HepG2 (cell line): Measurements from ENCODE around the gene ATIC. TPM values are rescaled to one million over a fixed set of nuclear protein-coding genes. Genes with fewer than 3 reads are reported as not detected.

Source experiments
- ATAC-seq: fragments of 200-7000 bp; cut with Tn5 transposase; 3 replicates; pipeline ENCODE4 v1.9.1; 2020; ENCODE audit warnings: mild to moderate bottlenecking, moderate library complexity
- BruUV-seq: library from RNA; stranded (reverse); fragments of 400-500 nt; replicated peaks from 2 replicates; lab custom pipeline; 2021; lab: Mats Ljungman, UMichigan
- CTCF ChIA-PET: fragments of 300-600 bp; formaldehyde crosslinking; extraction: SDS; loops from one replicate; lab custom pipeline; 2021; ENCODE audit warnings: low total read pairs, inconsistent platforms, low intra/inter-chr PET ratio; lab: Yijun Ruan, JAX
- POLR2A ChIA-PET: fragments of 350-600 bp; sonication (Branson Sonifier 250); formaldehyde crosslinking; loops from one replicate; lab custom pipeline; 2020; ENCODE audit warnings: antibody characterized with exemption, inconsistent platforms; lab: Yijun Ruan, JAX
- DNase-seq: peaks from one replicate; pipeline ENCODE4 v3.0.0-alpha.2; 2015; ENCODE audit warnings: low spot score
- FAIRE-seq: peaks from 3 replicates; lab custom pipeline; 2011; peaks lifted over from hg19 to GRCh38; lab: Jason Lieb, UNC
- H2AFZ ChIP-seq: one replicate; pipeline ENCODE4 v1.6.1; 2011; ENCODE audit warnings: low read length, inconsistent platforms
- H3K27ac ChIP-seq: fragments of 300-600 bp; 3 replicates; pipeline ENCODE4 v1.8.0; 2011; ENCODE audit warnings: mixed run types, mild to moderate bottlenecking, mixed read lengths, low read length, inconsistent platforms; ENCODE audit not compliant: insufficient read depth; ENCODE audit errors: extremely low read length
- H3K27me3 ChIP-seq, 2 experiments: fragments of 200-600 bp in 1 of 2; 2 replicates in 1 of 2; 3 replicates in 1 of 2; pipeline versions ENCODE4 v1.6.0 to v1.8.0; 2011; ENCODE audit warnings: low read length in 2 of 2, mild to moderate bottlenecking in 2 of 2, moderate library complexity in 2 of 2, inconsistent platforms in 1 of 2; ENCODE audit not compliant: insufficient read depth in 2 of 2, control insufficient read depth in 1 of 2
- H3K36me3 ChIP-seq, 2 experiments: fragments of 200-600 bp in 1 of 2; replicated peaks in 1 of 2; 2 replicates in 1 of 2; 3 replicates in 1 of 2; pipeline versions ENCODE4 v1.5.1 to v1.8.0; 2011; ENCODE audit warnings: low read length in 2 of 2, inconsistent platforms in 1 of 2; ENCODE audit not compliant: insufficient read depth in 2 of 2, control insufficient read depth in 1 of 2
- H3K4me1 ChIP-seq: 2 replicates; pipeline ENCODE4 v1.5.1; 2012; ENCODE audit warnings: low read length, inconsistent platforms; ENCODE audit not compliant: insufficient read depth
- H3K4me2 ChIP-seq: 2 replicates; pipeline ENCODE4 v1.6.0; 2011; ENCODE audit warnings: low read depth, low read length, inconsistent platforms
- H3K4me3 ChIP-seq, 3 experiments: fragments of 200-600 bp in 1 of 3; sonication (generic), shearing (Covaris generic) in 1 of 3; replicated peaks in 1 of 3; 2 replicates each; pipeline ENCODE4 v1.5.1; 2011 to 2016; ENCODE audit warnings: low read length in 3 of 3, inconsistent platforms in 2 of 3, low read depth in 2 of 3, mild to moderate bottlenecking in 2 of 3, control low read depth in 1 of 3, mixed read lengths in 1 of 3; ENCODE audit not compliant: insufficient read depth in 1 of 3
- H3K79me2 ChIP-seq: one replicate; pipeline ENCODE4 v1.6.1; 2011; ENCODE audit warnings: low read length, inconsistent platforms; ENCODE audit not compliant: insufficient read depth
- H3K9ac ChIP-seq: 2 replicates; pipeline ENCODE4 v1.6.0; 2011; ENCODE audit warnings: mild to moderate bottlenecking, low read depth, low read length, inconsistent platforms; ENCODE audit not compliant: insufficient read depth
- H3K9me3 ChIP-seq: 2 replicates; pipeline ENCODE4 v1.5.1; 2012; ENCODE audit warnings: mild to moderate bottlenecking, low read length
- H4K20me1 ChIP-seq: 2 replicates; pipeline ENCODE4 v1.6.0; 2011; ENCODE audit warnings: inconsistent platforms, mild to moderate bottlenecking, low read length, moderate library complexity; ENCODE audit not compliant: insufficient read depth
- DNMT1 ChIP-seq: sonication (generic); formaldehyde crosslinking; IDR thresholded peaks from 2 replicates; pipeline ENCODE4 v1.5.1; 2020; ENCODE audit warnings: mild to moderate bottlenecking, missing genetic modification reagents
- PHF8 ChIP-seq: sonication (generic); formaldehyde crosslinking; IDR thresholded peaks from 2 replicates; pipeline ENCODE4 v1.5.0; 2020; ENCODE audit warnings: missing genetic modification reagents
- POLR2A ChIP-seq, 2 experiments: IDR thresholded peaks; 2 replicates each; pipeline ENCODE4 v1.6.1; 2011; ENCODE audit warnings: low read depth in 2 of 2, low read length in 2 of 2, mild to moderate bottlenecking in 1 of 2, moderate library complexity in 1 of 2; ENCODE audit not compliant: insufficient read depth in 1 of 2
- ZNF549 ChIP-seq: sonication (generic); formaldehyde crosslinking; IDR thresholded peaks from 2 replicates; pipeline ENCODE4 v1.5.0; 2020; ENCODE audit warnings: missing genetic modification reagents
- WGBS: methylation state at CpG from one replicate; pipeline ENCODE4 v1.1.6; 2017; ENCODE audit warnings: low lambda C conversion rate; 5-methylcytosine and 5-hydroxymethylcytosine counted together
- in situ Hi-C: cut with HindIII; loops from 2 replicates; pipeline ENCODE4 v1.10.0; 2017; ENCODE audit warnings: low pct_unique_long_range_greater_than_20kb; ENCODE audit not compliant: extremely low pct_ligation_motif_present
- intact Hi-C: fragments of 100-400 bp; cut with micrococcal nuclease; formaldehyde crosslinking; loops from one replicate; pipeline ENCODE4 v1.10.0; 2022; ENCODE audit not compliant: unreplicated experiment
- polyA plus RNA-seq, 8 experiments: library from polyadenylated mRNA; depleted of rRNA in 3 of 8; stranded (reverse) in 7 of 8; unstranded in 1 of 8; fragments of >200 nt; fragmentation: Illumina TruSeq in 4 of 8; extraction: Trizol in 4 of 8; gene quantifications; 2 replicates each; pipeline versions ENCODE4 v1.2.1 to v1.2.3, GENCODE V29; 2011 to 2016; ENCODE audit warnings: low read depth in 4 of 8, missing spikeins in 1 of 8, mixed read lengths in 1 of 8; ENCODE audit not compliant: insufficient read depth in 1 of 8
- total RNA-seq, 5 experiments: library from RNA; depleted of rRNA; stranded (reverse); fragments of >200 nt; fragmentation: Illumina TruSeq; extraction: Trizol; gene quantifications; 2 replicates each; pipeline ENCODE4 v1.2.3, GENCODE V29; 2016; ENCODE audit warnings: low read depth in 1 of 5
- TF ChIP-seq, protein P1 (sequence below): sonication (generic); formaldehyde crosslinking; IDR thresholded peaks from 2 replicates; pipeline ENCODE4 v1.5.0; 2020; ENCODE audit warnings: mild to moderate bottlenecking, low read depth, missing genetic modification reagents, borderline replicate concordance
- TF ChIP-seq, protein P2 (sequence below): sonication (generic); formaldehyde crosslinking; IDR thresholded peaks from 2 replicates; pipeline ENCODE4 v1.4.0; 2020; ENCODE audit warnings: low read depth, missing genetic modification reagents
- TF ChIP-seq, protein P3 (sequence below): sonication (generic); formaldehyde crosslinking; IDR thresholded peaks from 2 replicates; pipeline ENCODE4 v1.5.1; 2020; ENCODE audit warnings: mild to moderate bottlenecking, missing genetic modification reagents, borderline replicate concordance

ATIC gene
- total and polyA plus RNA-seq, 2 of the 13 experiments (the other 11 are each of a cell fraction or from before 2014, with no cell fraction given), result 89.8 to 146 TPM

DNA sequence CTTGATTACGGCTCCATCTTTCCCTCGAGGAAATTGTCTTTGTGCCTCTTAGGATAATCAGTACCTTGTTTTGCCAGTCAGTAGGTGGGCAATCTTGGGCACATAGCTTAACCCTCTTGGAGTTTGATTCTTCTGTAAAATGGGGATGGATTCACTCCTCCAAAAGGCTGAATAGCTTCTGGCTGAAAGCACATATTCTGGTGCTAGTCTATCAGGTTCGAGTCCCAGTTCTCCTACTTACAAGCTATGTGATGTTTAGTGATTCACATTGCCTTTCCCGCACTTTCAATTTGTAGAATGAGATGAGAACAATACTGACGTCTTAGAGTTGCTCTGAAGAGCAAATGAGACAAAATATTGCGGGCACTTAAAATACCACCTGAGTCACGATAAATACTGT lies 43.9 kb downstream of the ATIC start:
- Histone ChIP-seq H3K36me3 (peaks cover 0 to 5% of the 10 kb centered on the region in 2 experiments; a peak in 1 of 5 replicates), H3K9ac (no peak overlapping the region), H3K27me3 (no peaks in the 10 kb centered on the region), H3K4me3 (no peak overlapping the region), H3K79me2 (no peaks in the 10 kb centered on the region), H2AFZ (no peak overlapping the region), H4K20me1 (peaks cover 9% of the 10 kb centered on the region; the same call in 1 of the 2 replicates), H3K4me2 (no peak overlapping the region), H3K9me3 (no peaks in the 10 kb centered on the region), H3K27ac (no peak overlapping the region), H3K4me1 (no peaks in the 10 kb centered on the region)
- no TSS peak for BruUV-seq
- intact Hi-C loops, result no loop called here
- TF ChIP-seq PHF8 (CRISPR knock-in tag), result no peak
- TF ChIP-seq POLR2A (IDR thresholded peaks at IDR 0.05; ENCODE audit: insufficient read depth in 1 of 2, low read depth in 2 of 2, low read length in 2 of 2), result peak in 1 of 2 experiments; percentile 29; a peak in 1 of 4 replicates
- WGBS, result 93% methylated on average over 7 of the region's 7 CpGs
- ChIA-PET POLR2A (no interaction called here), CTCF (no interaction called here)
- DNase-seq, result no peak
- FAIRE-seq, result no peak
- in situ Hi-C loops, result loop anchor here (5.0 kb wide), 1 partner anchor 576 kb away; no protein-coding TSS in a partner anchor
- ATAC-seq, result peak; percentile 4

DNA sequence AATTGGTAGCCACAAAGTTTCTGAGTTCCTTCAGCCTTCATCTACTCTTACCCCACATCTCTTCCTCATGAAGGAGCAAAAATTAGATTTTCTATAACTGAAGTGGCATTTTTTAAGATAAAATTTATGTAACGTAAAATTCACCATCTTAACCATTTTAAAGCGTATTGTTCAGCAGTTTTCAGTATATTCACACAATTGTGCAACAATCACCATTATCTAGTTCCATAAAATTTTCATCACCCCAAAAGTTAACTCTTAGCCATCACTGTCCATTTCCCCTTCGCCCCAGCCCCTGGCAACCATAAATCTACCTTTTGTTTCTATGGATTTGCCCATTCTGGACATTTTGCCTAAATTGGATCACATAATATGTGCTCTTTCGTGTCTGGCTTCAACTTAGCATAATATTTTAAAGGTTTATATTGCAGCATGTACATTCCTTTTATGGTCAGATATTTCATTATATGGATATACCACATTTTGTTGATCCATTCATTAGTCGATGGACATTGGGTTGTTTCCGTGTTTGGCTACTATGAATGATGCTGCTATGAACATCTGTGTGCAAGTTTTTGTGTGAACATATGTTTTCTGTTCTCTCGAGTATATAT lies 44.6 kb downstream of the ATIC start:
- intact Hi-C loops (no loop called here), in situ Hi-C loops (loop anchor here (5.0 kb wide), 1 partner anchor 576 kb away; no protein-coding TSS in a partner anchor)
- ChIA-PET CTCF (no interaction called here), POLR2A (no interaction called here)
- Histone ChIP-seq H3K4me2 (no peak overlapping the region), H2AFZ (no peak overlapping the region), H3K9me3 (no peaks in the 10 kb centered on the region), H3K4me3 (no peak overlapping the region), H3K27ac (no peak overlapping the region), H3K4me1 (no peaks in the 10 kb centered on the region), H3K27me3 (no peaks in the 10 kb centered on the region), H3K79me2 (no peaks in the 10 kb centered on the region), H3K9ac (no peak overlapping the region), H4K20me1 (peaks cover 9% of the 10 kb centered on the region; the same call in 1 of the 2 replicates), H3K36me3 (peaks cover 2 to 12% of the 10 kb centered on the region in 2 experiments; a peak in 3 of 5 replicates)
- WGBS, result 94% methylated on average over 7 of the region's 7 CpGs
- no peak for DNase-seq
- no peak for FAIRE-seq
- ATAC-seq, result peak; percentile 0; the same call in 2 of the 3 replicates
- no TSS peak for BruUV-seq
- TF ChIP-seq ZNF549 (CRISPR knock-in tag), result no peak
- TF ChIP-seq, protein P1, sequence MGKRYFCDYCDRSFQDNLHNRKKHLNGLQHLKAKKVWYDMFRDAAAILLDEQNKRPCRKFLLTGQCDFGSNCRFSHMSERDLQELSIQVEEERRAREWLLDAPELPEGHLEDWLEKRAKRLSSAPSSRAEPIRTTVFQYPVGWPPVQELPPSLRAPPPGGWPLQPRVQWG (CRISPR knock-in tag), result no peak
- no peak for TF ChIP-seq DNMT1
- TF ChIP-seq, protein P2, sequence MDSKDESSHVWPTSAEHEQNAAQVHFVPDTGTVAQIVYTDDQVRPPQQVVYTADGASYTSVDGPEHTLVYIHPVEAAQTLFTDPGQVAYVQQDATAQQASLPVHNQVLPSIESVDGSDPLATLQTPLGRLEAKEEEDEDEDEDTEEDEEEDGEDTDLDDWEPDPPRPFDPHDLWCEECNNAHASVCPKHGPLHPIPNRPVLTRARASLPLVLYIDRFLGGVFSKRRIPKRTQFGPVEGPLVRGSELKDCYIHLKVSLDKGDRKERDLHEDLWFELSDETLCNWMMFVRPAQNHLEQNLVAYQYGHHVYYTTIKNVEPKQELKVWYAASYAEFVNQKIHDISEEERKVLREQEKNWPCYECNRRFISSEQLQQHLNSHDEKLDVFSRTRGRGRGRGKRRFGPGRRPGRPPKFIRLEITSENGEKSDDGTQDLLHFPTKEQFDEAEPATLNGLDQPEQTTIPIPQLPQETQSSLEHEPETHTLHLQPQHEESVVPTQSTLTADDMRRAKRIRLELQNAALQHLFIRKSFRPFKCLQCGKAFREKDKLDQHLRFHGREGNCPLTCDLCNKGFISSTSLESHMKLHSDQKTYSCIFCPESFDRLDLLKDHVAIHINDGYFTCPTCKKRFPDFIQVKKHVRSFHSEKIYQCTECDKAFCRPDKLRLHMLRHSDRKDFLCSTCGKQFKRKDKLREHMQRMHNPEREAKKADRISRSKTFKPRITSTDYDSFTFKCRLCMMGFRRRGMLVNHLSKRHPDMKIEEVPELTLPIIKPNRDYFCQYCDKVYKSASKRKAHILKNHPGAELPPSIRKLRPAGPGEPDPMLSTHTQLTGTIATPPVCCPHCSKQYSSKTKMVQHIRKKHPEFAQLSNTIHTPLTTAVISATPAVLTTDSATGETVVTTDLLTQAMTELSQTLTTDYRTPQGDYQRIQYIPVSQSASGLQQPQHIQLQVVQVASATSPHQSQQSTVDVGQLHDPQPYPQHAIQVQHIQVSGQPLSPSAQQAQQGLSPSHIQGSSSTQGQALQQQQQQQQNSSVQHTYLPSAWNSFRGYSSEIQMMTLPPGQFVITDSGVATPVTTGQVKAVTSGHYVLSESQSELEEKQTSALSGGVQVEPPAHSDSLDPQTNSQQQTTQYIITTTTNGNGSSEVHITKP (CRISPR knock-in tag), result no peak
- TF ChIP-seq, protein P3, sequence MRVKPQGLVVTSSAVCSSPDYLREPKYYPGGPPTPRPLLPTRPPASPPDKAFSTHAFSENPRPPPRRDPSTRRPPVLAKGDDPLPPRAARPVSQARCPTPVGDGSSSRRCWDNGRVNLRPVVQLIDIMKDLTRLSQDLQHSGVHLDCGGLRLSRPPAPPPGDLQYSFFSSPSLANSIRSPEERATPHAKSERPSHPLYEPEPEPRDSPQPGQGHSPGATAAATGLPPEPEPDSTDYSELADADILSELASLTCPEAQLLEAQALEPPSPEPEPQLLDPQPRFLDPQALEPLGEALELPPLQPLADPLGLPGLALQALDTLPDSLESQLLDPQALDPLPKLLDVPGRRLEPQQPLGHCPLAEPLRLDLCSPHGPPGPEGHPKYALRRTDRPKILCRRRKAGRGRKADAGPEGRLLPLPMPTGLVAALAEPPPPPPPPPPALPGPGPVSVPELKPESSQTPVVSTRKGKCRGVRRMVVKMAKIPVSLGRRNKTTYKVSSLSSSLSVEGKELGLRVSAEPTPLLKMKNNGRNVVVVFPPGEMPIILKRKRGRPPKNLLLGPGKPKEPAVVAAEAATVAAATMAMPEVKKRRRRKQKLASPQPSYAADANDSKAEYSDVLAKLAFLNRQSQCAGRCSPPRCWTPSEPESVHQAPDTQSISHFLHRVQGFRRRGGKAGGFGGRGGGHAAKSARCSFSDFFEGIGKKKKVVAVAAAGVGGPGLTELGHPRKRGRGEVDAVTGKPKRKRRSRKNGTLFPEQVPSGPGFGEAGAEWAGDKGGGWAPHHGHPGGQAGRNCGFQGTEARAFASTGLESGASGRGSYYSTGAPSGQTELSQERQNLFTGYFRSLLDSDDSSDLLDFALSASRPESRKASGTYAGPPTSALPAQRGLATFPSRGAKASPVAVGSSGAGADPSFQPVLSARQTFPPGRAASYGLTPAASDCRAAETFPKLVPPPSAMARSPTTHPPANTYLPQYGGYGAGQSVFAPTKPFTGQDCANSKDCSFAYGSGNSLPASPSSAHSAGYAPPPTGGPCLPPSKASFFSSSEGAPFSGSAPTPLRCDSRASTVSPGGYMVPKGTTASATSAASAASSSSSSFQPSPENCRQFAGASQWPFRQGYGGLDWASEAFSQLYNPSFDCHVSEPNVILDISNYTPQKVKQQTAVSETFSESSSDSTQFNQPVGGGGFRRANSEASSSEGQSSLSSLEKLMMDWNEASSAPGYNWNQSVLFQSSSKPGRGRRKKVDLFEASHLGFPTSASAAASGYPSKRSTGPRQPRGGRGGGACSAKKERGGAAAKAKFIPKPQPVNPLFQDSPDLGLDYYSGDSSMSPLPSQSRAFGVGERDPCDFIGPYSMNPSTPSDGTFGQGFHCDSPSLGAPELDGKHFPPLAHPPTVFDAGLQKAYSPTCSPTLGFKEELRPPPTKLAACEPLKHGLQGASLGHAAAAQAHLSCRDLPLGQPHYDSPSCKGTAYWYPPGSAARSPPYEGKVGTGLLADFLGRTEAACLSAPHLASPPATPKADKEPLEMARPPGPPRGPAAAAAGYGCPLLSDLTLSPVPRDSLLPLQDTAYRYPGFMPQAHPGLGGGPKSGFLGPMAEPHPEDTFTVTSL, result no peak
